ENCODE data around the gene BCAN.

BCAN gene

DNA sequence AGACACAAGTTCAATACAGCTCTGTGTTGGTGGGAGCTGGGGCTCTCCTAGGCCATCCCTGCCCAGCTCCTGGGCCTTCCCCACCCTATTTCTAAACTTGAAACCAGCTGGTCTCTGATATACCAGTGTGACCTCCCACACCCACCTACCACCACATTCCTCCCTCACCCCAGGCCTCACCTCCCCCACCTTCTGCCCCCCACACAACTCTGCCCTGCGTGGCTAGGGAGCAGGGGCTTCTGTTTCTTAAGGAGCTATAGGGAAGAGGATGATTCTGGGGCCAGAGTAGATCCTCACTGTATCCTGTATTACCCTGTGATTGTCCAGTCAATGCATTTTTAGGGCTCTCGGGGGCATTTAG, 18.8 kb downstream of the BCAN start:
- TF ChIP-seq SIN3A (IDR thresholded peaks at IDR 0.05; ENCODE audit: borderline replicate concordance, insufficient read depth, low read length) (no peak), FOXP2 (optimal IDR thresholded peaks at IDR 0.05; ENCODE audit: borderline replicate concordance, extremely low read depth, extremely low read length, insufficient read depth) (no peak), POLR2AphosphoS5 (IDR thresholded peaks at IDR 0.05; ENCODE audit: low read depth, low read length) (no peak), TAF1 (IDR thresholded peaks at IDR 0.05; ENCODE audit: borderline replicate concordance, insufficient read depth, low read length) (no peak)
- TF ChIP-seq, protein P1, sequence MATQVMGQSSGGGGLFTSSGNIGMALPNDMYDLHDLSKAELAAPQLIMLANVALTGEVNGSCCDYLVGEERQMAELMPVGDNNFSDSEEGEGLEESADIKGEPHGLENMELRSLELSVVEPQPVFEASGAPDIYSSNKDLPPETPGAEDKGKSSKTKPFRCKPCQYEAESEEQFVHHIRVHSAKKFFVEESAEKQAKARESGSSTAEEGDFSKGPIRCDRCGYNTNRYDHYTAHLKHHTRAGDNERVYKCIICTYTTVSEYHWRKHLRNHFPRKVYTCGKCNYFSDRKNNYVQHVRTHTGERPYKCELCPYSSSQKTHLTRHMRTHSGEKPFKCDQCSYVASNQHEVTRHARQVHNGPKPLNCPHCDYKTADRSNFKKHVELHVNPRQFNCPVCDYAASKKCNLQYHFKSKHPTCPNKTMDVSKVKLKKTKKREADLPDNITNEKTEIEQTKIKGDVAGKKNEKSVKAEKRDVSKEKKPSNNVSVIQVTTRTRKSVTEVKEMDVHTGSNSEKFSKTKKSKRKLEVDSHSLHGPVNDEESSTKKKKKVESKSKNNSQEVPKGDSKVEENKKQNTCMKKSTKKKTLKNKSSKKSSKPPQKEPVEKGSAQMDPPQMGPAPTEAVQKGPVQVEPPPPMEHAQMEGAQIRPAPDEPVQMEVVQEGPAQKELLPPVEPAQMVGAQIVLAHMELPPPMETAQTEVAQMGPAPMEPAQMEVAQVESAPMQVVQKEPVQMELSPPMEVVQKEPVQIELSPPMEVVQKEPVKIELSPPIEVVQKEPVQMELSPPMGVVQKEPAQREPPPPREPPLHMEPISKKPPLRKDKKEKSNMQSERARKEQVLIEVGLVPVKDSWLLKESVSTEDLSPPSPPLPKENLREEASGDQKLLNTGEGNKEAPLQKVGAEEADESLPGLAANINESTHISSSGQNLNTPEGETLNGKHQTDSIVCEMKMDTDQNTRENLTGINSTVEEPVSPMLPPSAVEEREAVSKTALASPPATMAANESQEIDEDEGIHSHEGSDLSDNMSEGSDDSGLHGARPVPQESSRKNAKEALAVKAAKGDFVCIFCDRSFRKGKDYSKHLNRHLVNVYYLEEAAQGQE (IDR thresholded peaks at IDR 0.05; ENCODE audit: insufficient read depth in 1 of 2, low read depth in 2 of 2, low read length in 2 of 2): no peak

DNA sequence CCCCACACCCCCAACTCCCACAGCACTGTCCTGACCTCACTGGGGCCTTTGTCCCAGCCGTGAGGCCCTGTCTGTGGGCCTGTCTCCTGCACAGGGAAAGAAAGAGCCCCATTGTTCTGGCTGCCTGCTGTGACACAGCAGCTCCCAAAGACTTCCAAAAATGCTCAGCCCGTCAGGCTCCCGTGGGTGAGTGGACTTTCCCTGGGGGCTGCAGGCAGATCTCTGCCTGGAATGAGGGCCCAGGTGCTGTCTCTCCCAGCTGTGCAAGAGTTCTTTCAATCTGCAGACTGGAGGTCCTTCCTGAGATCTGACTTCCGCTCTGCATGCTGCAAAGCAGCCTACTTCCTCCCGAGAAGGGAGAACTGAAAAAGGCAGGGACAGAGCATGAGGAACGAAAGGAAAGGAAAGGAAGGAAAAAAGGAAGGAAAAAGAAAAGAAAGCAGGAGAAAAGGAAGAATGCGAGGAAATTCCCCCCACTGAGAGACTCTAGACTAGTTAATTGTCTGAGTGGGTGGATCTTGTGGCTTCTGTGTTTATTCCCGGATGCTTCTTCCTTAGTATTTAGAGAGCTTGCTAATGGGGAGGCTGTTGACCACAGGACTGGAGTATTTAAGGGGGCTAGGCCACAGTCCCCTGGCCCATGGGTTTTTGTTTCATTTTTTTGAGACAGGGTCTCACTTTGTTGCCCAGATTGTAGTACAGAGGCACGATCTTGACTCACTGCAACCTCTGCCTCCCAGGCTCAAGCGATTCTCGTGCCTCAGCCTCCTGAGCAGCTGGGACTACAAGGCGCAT, 20.3 kb downstream of the BCAN start:
- 0 out of 2 replicates have a peak, but pooled peaks have one; percentile 30 for TF ChIP-seq TAF1 (IDR thresholded peaks at IDR 0.05; ENCODE audit: borderline replicate concordance, insufficient read depth, low read length)
- TF ChIP-seq, protein P1 (IDR thresholded peaks at IDR 0.05; ENCODE audit: insufficient read depth in 1 of 2, low read depth in 2 of 2, low read length in 2 of 2): peak in 1 of 2 experiments; percentile 49; a peak in 1 of 4 replicates
- no peak for TF ChIP-seq SIN3A (IDR thresholded peaks at IDR 0.05; ENCODE audit: borderline replicate concordance, insufficient read depth, low read length)
- TF ChIP-seq FOXP2 (optimal IDR thresholded peaks at IDR 0.05; ENCODE audit: borderline replicate concordance, extremely low read depth, extremely low read length, insufficient read depth): no peak
- peak; percentile 17; the same call in 1 of the 2 replicates for TF ChIP-seq POLR2AphosphoS5 (IDR thresholded peaks at IDR 0.05; ENCODE audit: low read depth, low read length)

DNA sequence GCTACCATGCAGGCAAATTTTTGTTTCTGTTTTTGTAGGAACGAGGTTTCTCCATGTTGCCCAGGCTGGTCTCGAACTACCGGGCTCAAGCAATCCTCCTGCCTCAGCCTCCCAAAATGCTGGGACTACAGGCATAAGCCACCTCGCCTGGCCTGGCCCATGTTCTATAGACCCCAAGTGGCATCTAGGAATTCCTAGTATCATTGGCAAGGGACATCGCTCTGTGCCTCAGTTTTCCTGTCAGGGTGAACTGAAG, 20.8 kb downstream of the BCAN start:
- no peak for TF ChIP-seq POLR2AphosphoS5 (IDR thresholded peaks at IDR 0.05; ENCODE audit: low read depth, low read length)
- no peak for TF ChIP-seq SIN3A (IDR thresholded peaks at IDR 0.05; ENCODE audit: borderline replicate concordance, insufficient read depth, low read length)
- TF ChIP-seq TAF1 (IDR thresholded peaks at IDR 0.05; ENCODE audit: borderline replicate concordance, insufficient read depth, low read length): no peak
- TF ChIP-seq, protein P1 (IDR thresholded peaks at IDR 0.05; ENCODE audit: insufficient read depth in 1 of 2, low read depth in 2 of 2, low read length in 2 of 2): no peak
- TF ChIP-seq FOXP2 (optimal IDR thresholded peaks at IDR 0.05; ENCODE audit: borderline replicate concordance, extremely low read depth, extremely low read length, insufficient read depth): no peak

DNA sequence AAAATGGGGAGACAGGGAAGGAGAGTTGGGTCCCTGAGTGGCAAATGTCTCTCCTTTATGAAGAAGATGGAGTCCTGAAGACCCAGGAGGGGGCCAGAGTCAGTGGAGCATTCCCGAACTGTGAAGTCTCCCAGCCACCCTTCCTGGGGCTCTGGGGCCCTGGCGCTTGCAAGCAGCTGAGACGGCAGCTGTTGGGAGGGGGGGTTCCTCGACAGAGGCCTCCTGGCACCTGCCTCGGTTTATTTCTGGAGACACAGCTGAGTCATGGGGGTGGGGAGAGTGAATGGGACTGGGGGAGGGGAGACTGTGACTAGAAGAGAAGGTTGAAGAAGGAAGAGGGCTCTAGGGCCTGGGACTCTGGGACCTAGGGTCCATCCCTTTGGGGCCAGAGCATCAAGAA, 21.3 kb downstream of the BCAN start:
- TF ChIP-seq FOXP2 (optimal IDR thresholded peaks at IDR 0.05; ENCODE audit: borderline replicate concordance, extremely low read depth, extremely low read length, insufficient read depth): no peak
- TF ChIP-seq, protein P1 (IDR thresholded peaks at IDR 0.05; ENCODE audit: insufficient read depth in 1 of 2, low read depth in 2 of 2, low read length in 2 of 2): no peak
- TF ChIP-seq POLR2AphosphoS5 (IDR thresholded peaks at IDR 0.05; ENCODE audit: low read depth, low read length): no peak
- no peak for TF ChIP-seq TAF1 (IDR thresholded peaks at IDR 0.05; ENCODE audit: borderline replicate concordance, insufficient read depth, low read length)
- no peak for TF ChIP-seq SIN3A (IDR thresholded peaks at IDR 0.05; ENCODE audit: borderline replicate concordance, insufficient read depth, low read length)
